Liver (tissue), 9 donors: ENCODE data around the gene RSPRY1. TPM values are rescaled to one million over a fixed set of nuclear protein-coding genes. Genes with fewer than 3 reads are reported as not detected.

Experiments used
- DNase-seq: peaks from one replicate; pipeline ENCODE4 v3.0.0-alpha.2; 2017; ENCODE audit warnings: low spot score
- H3K27ac ChIP-seq, 2 donors: one replicate each; pipeline ENCODE4 v1.7.0; 2013; ENCODE audit warnings: inconsistent platforms in 2 of 2, low read length in 2 of 2, control low read depth in 1 of 2, low read depth in 1 of 2, mild to moderate bottlenecking in 1 of 2
- H3K27me3 ChIP-seq, 4 donors: one replicate each; pipeline versions ENCODE4 v1.6.1 to v1.7.0; 2013; ENCODE audit warnings: low read length in 3 of 4, inconsistent platforms in 1 of 4, mild to moderate bottlenecking in 1 of 4, moderate library complexity in 1 of 4; ENCODE audit not compliant: control insufficient read depth in 4 of 4, insufficient read depth in 4 of 4
- H3K36me3 ChIP-seq, 4 donors: one replicate each; pipeline versions ENCODE4 v1.6.1 to v1.7.0; 2013; ENCODE audit warnings: low read length in 3 of 4, mild to moderate bottlenecking in 3 of 4, low read depth in 1 of 4, moderate library complexity in 1 of 4; ENCODE audit not compliant: control insufficient read depth in 4 of 4, insufficient read depth in 3 of 4
- H3K4me1 ChIP-seq, 4 donors: one replicate each; pipeline versions ENCODE4 v1.6.1 to v1.7.0; 2013; ENCODE audit warnings: low read length in 3 of 4, mild to moderate bottlenecking in 3 of 4, moderate library complexity in 1 of 4; ENCODE audit not compliant: control insufficient read depth in 4 of 4, insufficient read depth in 4 of 4
- H3K4me3 ChIP-seq, 3 donors: one replicate each; pipeline versions ENCODE4 v1.6.1 to v1.7.0; 2013; ENCODE audit warnings: low read length in 3 of 3, control low read depth in 1 of 3, low read depth in 1 of 3, mild to moderate bottlenecking in 1 of 3
- H3K9ac ChIP-seq, 2 donors: one replicate each; pipeline ENCODE4 v1.7.0; 2013; ENCODE audit warnings: low read length in 2 of 2, mild to moderate bottlenecking in 2 of 2, moderate library complexity in 2 of 2, control low read depth in 1 of 2, low read depth in 1 of 2
- H3K9me3 ChIP-seq, 4 donors: one replicate each; pipeline versions ENCODE4 v1.6.1 to v1.7.0; 2013; ENCODE audit warnings: low read length in 3 of 4; ENCODE audit not compliant: control insufficient read depth in 4 of 4
- EGR1 ChIP-seq, 2 donors: IDR thresholded peaks; 2 replicates each; pipeline ENCODE4 v1.6.1; 2016 to 2018; ENCODE audit warnings: antibody characterized with exemption in 2 of 2, low read depth in 2 of 2
- FOXA1 ChIP-seq: IDR thresholded peaks from 2 replicates; pipeline ENCODE4 v1.6.1; 2016; ENCODE audit warnings: antibody characterized with exemption
- FOXA2 ChIP-seq: IDR thresholded peaks from 2 replicates; pipeline ENCODE4 v1.6.1; 2016; ENCODE audit warnings: antibody characterized with exemption
- GABPA ChIP-seq, 2 donors: IDR thresholded peaks in 1 of 2; conservative IDR thresholded peaks in 1 of 2; 2 replicates each; pipeline ENCODE4 v1.6.1; 2016; ENCODE audit warnings: antibody characterized with exemption in 2 of 2, mild to moderate bottlenecking in 1 of 2, moderate library complexity in 1 of 2
- JUND ChIP-seq, 2 donors: IDR thresholded peaks; 2 replicates each; pipeline ENCODE4 v1.6.1; 2016; ENCODE audit warnings: antibody characterized with exemption in 2 of 2
- NR2F2 ChIP-seq: IDR thresholded peaks from 2 replicates; pipeline ENCODE4 v1.6.1; 2016; ENCODE audit warnings: antibody characterized with exemption
- RAD21 ChIP-seq, 2 donors: IDR thresholded peaks; 2 replicates each; pipeline ENCODE4 v1.6.1; 2016; ENCODE audit warnings: antibody characterized with exemption in 2 of 2, mild to moderate bottlenecking in 2 of 2
- RXRA ChIP-seq, 2 donors: IDR thresholded peaks; 2 replicates each; pipeline ENCODE4 v1.6.1; 2017 to 2018; ENCODE audit warnings: antibody characterized with exemption in 2 of 2, mild to moderate bottlenecking in 1 of 2
- SP1 ChIP-seq: IDR thresholded peaks from 2 replicates; pipeline ENCODE4 v1.6.1; 2018; ENCODE audit warnings: antibody characterized with exemption, mild to moderate bottlenecking
- TAF1 ChIP-seq: conservative IDR thresholded peaks from 2 replicates; pipeline ENCODE4 v1.6.1; 2016; ENCODE audit warnings: antibody characterized with exemption, mild to moderate bottlenecking
- YY1 ChIP-seq: IDR thresholded peaks from 2 replicates; pipeline ENCODE4 v1.6.1; 2016; ENCODE audit warnings: antibody characterized with exemption, mild to moderate bottlenecking
- WGBS: extraction: QIAGEN DNeasy Blood & Tissue Kit; methylation state at CpG from one replicate; pipeline ENCODE4 v1.1.7; 2013; 5-methylcytosine and 5-hydroxymethylcytosine counted together
- polyA plus RNA-seq, 2 donors: library from polyadenylated mRNA; stranded (reverse) in 1 of 2; unstranded in 1 of 2; fragments of 200-250 nt in 1 of 2; fragments of >200 nt in 1 of 2; fragmentation: Nextera tagmentation in 1 of 2; extraction: Ambion mirVana in 1 of 2; gene quantifications; one replicate each; pipeline versions ENCODE4 v1.2.1 to v1.2.3, GENCODE V29; 2013 to 2015
- total RNA-seq, 2 donors: library from RNA; depleted of rRNA; stranded (reverse); fragments of >200 nt; gene quantifications; one replicate each; pipeline ENCODE4 v1.2.3, GENCODE V29; 2014
- TF ChIP-seq, protein P1 (sequence below): fragments of 150-350 bp; IDR thresholded peaks from 2 replicates; pipeline ENCODE4 v1.5.1; 2017; ENCODE audit warnings: improper control_type of control experiment, low read depth, low read length; ENCODE audit not compliant: missing input control
- TF ChIP-seq, protein P2 (sequence below): IDR thresholded peaks from 2 replicates; pipeline ENCODE4 v1.6.1; 2016; ENCODE audit warnings: antibody characterized with exemption
- TF ChIP-seq, protein P3 (sequence below): IDR thresholded peaks from 2 replicates; pipeline ENCODE4 v1.6.1; 2016; ENCODE audit warnings: antibody characterized with exemption
- TF ChIP-seq, protein P4 (sequence below): IDR thresholded peaks from 2 replicates; pipeline ENCODE4 v1.6.1; 2016; ENCODE audit warnings: antibody characterized with exemption
- donor health status: healthy.
- donor health status: healthy.
- donor health status: healthy.
- donor health status: healthy.
- donor health status: healthy.

The RSPRY1 gene
- total and polyA plus RNA-seq, 4 donors = 10.9 to 27.6 (median 20.2) TPM

DNA sequence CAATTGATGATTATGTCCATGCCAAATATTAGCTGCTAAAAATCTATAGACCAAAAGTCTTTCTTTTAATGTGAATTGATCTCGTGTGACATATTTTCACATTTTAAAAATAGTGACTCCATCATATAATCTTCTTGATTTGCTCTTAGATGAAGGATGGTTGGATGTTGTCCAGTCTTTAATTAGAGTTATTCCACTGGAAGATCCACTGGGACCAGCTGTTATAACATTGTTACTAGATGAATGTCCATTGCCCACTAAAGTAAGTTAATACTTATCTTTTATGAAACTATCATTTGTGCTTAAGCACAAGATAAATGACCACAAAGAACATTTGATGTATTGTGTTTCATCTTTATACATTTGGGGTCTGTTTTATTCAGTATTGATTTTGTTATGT lies 22.8 kb downstream of the RSPRY1 start:
- no peak overlapping the region for H3K9ac ChIP-seq
- TF ChIP-seq, protein P1, sequence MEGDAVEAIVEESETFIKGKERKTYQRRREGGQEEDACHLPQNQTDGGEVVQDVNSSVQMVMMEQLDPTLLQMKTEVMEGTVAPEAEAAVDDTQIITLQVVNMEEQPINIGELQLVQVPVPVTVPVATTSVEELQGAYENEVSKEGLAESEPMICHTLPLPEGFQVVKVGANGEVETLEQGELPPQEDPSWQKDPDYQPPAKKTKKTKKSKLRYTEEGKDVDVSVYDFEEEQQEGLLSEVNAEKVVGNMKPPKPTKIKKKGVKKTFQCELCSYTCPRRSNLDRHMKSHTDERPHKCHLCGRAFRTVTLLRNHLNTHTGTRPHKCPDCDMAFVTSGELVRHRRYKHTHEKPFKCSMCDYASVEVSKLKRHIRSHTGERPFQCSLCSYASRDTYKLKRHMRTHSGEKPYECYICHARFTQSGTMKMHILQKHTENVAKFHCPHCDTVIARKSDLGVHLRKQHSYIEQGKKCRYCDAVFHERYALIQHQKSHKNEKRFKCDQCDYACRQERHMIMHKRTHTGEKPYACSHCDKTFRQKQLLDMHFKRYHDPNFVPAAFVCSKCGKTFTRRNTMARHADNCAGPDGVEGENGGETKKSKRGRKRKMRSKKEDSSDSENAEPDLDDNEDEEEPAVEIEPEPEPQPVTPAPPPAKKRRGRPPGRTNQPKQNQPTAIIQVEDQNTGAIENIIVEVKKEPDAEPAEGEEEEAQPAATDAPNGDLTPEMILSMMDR = no peak
- TF ChIP-seq RAD21 (IDR thresholded peaks at IDR 0.05) (no peak), JUND (IDR thresholded peaks at IDR 0.05) (no peak), FOXA1 (no peak)
- TF ChIP-seq, protein P2, sequence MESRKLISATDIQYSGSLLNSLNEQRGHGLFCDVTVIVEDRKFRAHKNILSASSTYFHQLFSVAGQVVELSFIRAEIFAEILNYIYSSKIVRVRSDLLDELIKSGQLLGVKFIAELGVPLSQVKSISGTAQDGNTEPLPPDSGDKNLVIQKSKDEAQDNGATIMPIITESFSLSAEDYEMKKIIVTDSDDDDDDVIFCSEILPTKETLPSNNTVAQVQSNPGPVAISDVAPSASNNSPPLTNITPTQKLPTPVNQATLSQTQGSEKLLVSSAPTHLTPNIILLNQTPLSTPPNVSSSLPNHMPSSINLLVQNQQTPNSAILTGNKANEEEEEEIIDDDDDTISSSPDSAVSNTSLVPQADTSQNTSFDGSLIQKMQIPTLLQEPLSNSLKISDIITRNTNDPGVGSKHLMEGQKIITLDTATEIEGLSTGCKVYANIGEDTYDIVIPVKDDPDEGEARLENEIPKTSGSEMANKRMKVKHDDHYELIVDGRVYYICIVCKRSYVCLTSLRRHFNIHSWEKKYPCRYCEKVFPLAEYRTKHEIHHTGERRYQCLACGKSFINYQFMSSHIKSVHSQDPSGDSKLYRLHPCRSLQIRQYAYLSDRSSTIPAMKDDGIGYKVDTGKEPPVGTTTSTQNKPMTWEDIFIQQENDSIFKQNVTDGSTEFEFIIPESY = no peak
- H3K4me1 ChIP-seq = no peaks in the 10 kb centered on the region
- H3K27ac ChIP-seq = no peak overlapping the region
- H3K4me3 ChIP-seq = no peak overlapping the region
- H3K27me3 ChIP-seq = no peaks in the 10 kb centered on the region
- H3K9me3 ChIP-seq = no peaks in the 10 kb centered on the region
- peaks cover 16 to 64% (median 47%) of the 10 kb centered on the region in 4 donors for H3K36me3 ChIP-seq
- WGBS = 98% methylated on average over 1 of the region's 1 CpG
- DNase-seq = no peak

DNA sequence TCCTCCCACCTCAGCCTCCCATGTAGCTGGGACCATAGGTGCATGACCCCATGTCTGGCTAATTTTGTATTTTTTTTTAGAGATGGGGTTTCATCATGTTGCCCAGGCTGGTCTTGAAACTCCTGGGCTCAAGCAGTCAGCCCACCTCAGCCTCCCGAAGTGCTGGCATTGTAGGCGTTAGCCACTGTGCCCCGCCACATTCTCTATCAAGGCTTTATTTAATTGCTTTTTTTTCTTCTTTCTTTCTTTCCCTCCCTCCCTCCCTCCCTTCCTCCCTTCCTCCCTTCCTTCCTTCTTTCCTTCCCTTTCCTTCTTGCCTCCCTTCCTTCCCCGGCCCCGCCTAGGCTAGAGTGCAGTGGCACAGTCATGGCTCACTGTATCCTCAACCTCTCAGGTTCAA lies 23.7 kb downstream of the RSPRY1 start:
- Histone ChIP-seq H3K27me3 (no peaks in the 10 kb centered on the region), H3K9me3 (no peaks in the 10 kb centered on the region), H3K4me3 (no peak overlapping the region), H3K4me1 (no peaks in the 10 kb centered on the region), H3K36me3 (peaks cover 16 to 70% (median 52%) of the 10 kb centered on the region in 4 donors), H3K27ac (no peak overlapping the region), H3K9ac (no peak overlapping the region)
- TF ChIP-seq GABPA (IDR thresholded peaks at IDR 0.05 in 1 of 2, conservative IDR thresholded peaks at IDR 0.05 in 1 of 2) (no peak), NR2F2 (no peak), JUND (IDR thresholded peaks at IDR 0.05) (no peak), FOXA1 (no peak), YY1 (no peak), SP1 (no peak), RAD21 (IDR thresholded peaks at IDR 0.05) (no peak), EGR1 (IDR thresholded peaks at IDR 0.05; ENCODE audit: low read depth in 2 of 2) (no peak), TAF1 (no peak), RXRA (IDR thresholded peaks at IDR 0.05) (no peak), FOXA2 (no peak)
- TF ChIP-seq, protein P3, sequence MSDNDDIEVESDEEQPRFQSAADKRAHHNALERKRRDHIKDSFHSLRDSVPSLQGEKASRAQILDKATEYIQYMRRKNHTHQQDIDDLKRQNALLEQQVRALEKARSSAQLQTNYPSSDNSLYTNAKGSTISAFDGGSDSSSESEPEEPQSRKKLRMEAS = no peak
- TF ChIP-seq, protein P4, sequence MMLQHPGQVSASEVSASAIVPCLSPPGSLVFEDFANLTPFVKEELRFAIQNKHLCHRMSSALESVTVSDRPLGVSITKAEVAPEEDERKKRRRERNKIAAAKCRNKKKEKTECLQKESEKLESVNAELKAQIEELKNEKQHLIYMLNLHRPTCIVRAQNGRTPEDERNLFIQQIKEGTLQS = no peak
- TF ChIP-seq, protein P1 = no peak
- WGBS = 98% methylated on average over 5 of the region's 5 CpGs
- DNase-seq = no peak
